Left renal pelvis (tissue), 4 donors: ENCODE results near the gene LYRM4. TPM values are rescaled to one million over a fixed set of nuclear protein-coding genes. Genes with fewer than 3 reads are reported as not detected.
"Not testable (repeated sequence)": the region's sequence is repeated elsewhere in the genome, so short reads cannot be mapped to it uniquely, and the experiment has no call there.

Source experiments
- DNase-seq, 4 donors: peaks; one replicate each; pipeline ENCODE4 v3.0.0-alpha.2; 2013; ENCODE audit warnings: low read depth in 4 of 4, low spot score in 3 of 4
- polyA plus RNA-seq, 4 donors: library from polyadenylated mRNA; unstranded; fragments of 120-200 nt; gene quantifications; one replicate each; pipeline ENCODE4 v1.2.1, GENCODE V29; 2013; ENCODE audit not compliant: insufficient read length in 4 of 4

The LYRM4 gene
- polyA plus RNA-seq, 4 donors = 38.6 to 45.7 (median 43.1) TPM

DNA sequence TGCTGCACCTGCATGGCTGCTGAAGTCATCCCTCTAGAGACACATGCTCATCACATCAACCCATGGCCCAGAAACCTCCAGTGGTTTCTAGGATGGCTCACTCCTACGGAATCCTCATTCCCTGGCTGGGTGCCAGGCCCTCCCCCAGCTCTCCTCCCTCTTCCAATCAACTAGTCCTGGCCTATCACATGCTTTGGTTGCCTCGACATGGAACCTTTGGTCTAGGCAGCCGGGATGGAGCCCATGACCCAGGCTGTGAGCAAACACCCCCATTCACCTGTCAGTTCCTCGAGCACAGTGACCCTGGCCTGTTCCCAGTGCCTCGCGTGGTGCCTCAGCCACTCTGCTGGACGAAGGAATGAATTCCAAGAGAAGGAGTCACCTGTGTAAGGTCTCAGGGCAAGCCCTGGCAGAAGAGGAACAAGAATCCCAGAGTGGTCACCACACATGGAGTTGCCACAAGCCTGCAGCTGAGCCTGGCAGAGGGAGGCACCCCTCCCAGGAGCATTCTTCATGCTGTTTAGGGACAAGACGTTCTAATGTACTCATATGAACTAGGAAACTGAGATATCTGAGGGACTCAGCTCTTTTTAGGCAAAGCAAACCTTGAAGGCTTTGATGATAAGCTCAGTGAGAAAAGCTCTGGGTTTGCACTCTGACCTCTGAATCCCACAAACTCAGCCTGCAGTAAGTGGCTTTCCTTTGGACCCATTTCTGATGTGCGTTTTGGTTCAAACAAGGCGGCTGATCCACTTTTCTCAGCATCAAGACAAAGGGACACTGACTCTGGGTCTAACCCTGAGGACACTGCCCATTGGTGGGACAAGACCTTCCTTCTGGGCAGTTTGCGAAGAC is 135.4 kb downstream of the LYRM4 start:
- DNase-seq = no peak

- no peak for DNase-seq
These were observed 136.2 kb downstream of the LYRM4 start for GRCh38 chr6:5124526-5124925.

- no peak for DNase-seq
These were observed 137.2 kb downstream of the LYRM4 start for GRCh38 chr6:5123296-5124143.

DNA sequence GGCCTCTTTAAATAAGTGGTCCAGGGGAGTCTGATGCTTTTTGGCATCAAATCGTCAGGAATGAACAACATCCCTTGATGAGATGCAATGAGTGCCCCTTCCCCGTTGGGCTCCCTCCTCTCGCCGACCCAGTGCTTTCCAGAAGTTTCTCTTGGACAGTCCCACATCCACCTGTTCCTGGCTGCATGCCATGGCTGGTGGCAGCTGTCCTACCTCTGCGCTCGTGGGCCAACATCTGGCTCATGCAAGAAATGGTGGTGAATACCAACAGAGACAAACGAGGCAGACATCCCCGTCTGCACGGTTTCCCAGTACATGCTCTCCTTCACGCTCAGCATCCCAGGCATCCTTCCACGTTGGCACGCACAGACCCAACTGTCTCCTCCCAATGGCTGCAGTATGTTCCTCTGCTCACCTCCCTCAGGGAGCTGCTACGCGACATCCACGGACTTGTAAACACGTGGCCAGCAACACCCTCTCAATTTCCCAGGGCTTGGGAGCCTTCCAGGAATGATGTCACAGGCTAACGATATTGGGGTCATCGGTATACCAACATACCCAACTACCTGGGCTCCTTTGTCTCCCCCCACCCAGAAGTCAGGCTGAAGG is 138.1 kb downstream of the LYRM4 start:
- no peak for DNase-seq

DNA sequence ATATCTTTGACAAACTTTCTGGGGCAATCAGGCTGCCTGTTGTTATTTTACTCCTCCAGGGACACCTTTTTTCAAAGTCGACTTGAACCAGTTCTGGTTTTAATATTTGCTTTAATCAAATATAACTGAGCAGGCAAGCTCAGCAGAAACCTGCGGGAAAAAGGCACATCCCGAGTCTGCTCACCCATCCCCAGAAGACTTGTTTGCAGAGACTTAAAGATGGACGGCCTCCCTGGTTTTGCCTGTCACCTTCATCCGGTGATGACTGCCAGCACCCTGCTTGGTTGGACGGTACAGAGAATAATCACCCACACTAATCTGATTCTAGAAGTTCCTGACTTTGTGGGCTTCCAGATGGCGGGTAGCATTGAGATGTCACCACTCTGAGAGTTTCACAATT is 138.8 kb downstream of the LYRM4 start:
- no peak for DNase-seq

GRCh38 chr6:5121479-5121878 is 139.3 kb downstream of the LYRM4 start:
- no peak for DNase-seq

DNA sequence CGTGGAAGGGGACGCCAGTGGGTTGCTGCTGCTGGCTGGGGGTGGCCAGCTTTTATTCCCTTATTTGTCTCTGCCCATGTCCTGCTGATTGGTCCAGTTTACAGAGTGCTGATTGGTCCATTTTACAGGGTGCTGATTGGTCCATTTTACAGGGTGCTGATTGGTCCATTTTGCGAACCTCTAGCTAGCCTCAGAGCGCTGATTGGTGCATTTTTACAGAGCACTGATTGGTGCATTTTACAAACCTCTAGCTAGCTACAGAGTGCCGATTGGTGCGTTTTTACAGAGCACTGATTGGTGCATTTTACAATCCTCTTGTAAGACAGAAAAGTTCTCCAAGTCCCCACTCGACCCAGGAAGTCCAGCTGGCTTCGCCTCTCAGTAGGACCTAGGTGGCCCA is 140.2 kb downstream of the LYRM4 start:
- DNase-seq = not testable (repeated sequence)

GRCh38 chr6:5120011-5120410 is 140.7 kb downstream of the LYRM4 start:
- no peak for DNase-seq

GRCh38 chr6:5119090-5119951 is 141.4 kb downstream of the LYRM4 start:
- DNase-seq = no peak

- DNase-seq = no peak
These were observed 144.3 kb downstream of the LYRM4 start for GRCh38 chr6:5116243-5116991.

GRCh38 chr6:5115168-5115567 is 145.6 kb downstream of the LYRM4 start:
- DNase-seq = no peak

GRCh38 chr6:5113096-5113495 is 147.7 kb downstream of the LYRM4 start:
- DNase-seq = no peak

- DNase-seq = no peak
These were observed 148.5 kb downstream of the LYRM4 start for GRCh38 chr6:5112066-5112799.

GRCh38 chr6:5111626-5112025 is 149.1 kb downstream of the LYRM4 start:
- DNase-seq = no peak

GRCh38 chr6:5110246-5110645 is 150.5 kb downstream of the LYRM4 start:
- no peak for DNase-seq

GRCh38 chr6:5109436-5109835 is 151.3 kb downstream of the LYRM4 start:
- no peak for DNase-seq

GRCh38 chr6:5108536-5109150 is 152.1 kb downstream of the LYRM4 start:
- DNase-seq = no peak

DNA sequence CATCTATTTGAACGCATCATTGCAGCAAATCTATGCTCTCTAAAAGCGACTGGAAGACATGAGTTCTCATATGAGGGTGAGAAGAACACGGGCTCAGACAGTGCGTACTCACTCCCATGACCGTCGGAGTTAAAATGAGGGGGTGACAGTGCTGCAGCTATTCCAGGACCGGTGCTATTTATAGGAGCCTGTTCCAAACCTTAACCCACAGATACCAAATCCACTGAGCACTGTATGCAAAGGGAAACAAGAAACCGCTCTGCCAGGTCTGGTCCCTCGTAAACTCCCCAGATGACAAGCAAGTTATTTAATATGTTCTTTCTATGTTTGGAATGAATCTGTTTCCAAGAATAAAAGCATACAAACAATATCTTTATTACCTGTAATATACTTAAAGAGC is 152.7 kb downstream of the LYRM4 start:
- DNase-seq = no peak

DNA sequence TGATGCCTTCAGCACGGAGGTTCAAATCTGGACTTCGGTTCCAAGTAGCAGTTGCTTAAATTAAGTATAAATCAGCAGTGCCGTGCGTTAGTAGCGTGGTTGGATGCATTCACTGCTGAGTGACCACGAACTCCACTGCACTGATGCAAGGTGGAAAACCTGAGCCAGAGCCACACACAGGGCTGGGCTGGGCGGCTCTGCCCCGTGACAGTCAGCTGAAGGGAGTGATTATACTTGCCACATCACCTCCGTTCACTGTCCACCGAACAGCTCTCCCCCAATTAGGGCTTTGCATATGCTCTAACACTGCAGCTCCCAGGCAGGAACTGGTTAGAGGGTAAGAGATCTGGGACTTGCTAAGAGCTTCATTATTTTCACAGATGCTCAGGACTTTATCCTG is 153.4 kb downstream of the LYRM4 start:
- DNase-seq = no peak
